ENCODE results near the gene SPTAN1. TPM values are rescaled to one million over a fixed set of nuclear protein-coding genes. Genes with fewer than 3 reads are reported as not detected.

SPTAN1 gene
- total and polyA plus RNA-seq, 4 donors: 70.0 to 438 (median 237) TPM

GRCh38 chr9:128552744-128553440, 505 bp downstream of the SPTAN1 start:
- DNase-seq: peak; percentile 61 to 69 (median 66)
- 1% methylated on average over 44 to 59 of the region's 59 CpGs for WGBS, 2 donors

DNA sequence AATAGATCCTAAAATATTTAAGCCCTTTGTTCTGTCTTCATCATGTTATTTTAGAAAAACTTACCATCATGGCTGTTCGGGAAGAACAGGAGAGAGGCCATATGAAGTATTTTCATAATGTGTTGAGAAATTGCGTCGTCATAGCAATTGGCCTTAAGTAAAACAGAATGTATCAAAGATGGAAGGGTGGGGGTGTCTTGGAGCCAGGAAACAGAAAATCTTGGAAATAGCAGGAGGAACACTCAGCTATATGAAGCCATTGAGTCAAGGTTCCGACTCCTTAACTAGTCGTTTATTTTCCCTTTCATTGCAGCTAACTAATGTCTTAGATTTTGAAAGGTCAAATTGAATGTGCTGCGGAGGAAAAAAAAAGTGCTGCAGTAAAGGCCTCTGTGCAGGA, 1.3 kb downstream of the SPTAN1 start:
- peak overlapping the region; percentile 53 to 99 for H3K27ac ChIP-seq (ENCODE audit: low read depth in 1 of 2, low read length in 1 of 2)
- H3K9ac ChIP-seq (ENCODE audit: insufficient read depth in 1 of 2, low read length in 2 of 2): peak overlapping the region; percentile 56 to 97
- 27 to 46% methylated on average over 6 of the region's 6 CpGs for WGBS, 2 donors
- no peaks in the 10 kb centered on the region for H3K9me3 ChIP-seq (ENCODE audit: control insufficient read depth in 4 of 4, insufficient read depth in 3 of 4, low read length in 3 of 4)
- peaks cover 4 to 55% (median 22%) of the 10 kb centered on the region in 5 donors for H3K4me1 ChIP-seq (ENCODE audit: control insufficient read depth in 5 of 5, insufficient read depth in 5 of 5, low read length in 5 of 5)
- peak overlapping the region; percentile 17 for H3K4me3 ChIP-seq
- peaks cover 0 to 2% (median 0%) of the 10 kb centered on the region in 4 donors for H3K36me3 ChIP-seq (ENCODE audit: control insufficient read depth in 4 of 4, insufficient read depth in 4 of 4, low read length in 4 of 4)
- ATAC-seq (ENCODE audit: insufficient read depth, low FRiP score) (no peak), DNase-seq (peak; percentile 20 to 89 (median 89))
- H3K27me3 ChIP-seq (ENCODE audit: control insufficient read depth in 3 of 3, insufficient read depth in 3 of 3, low read length in 2 of 3): no peaks in the 10 kb centered on the region
- no peak for TF ChIP-seq CTCF (IDR thresholded peaks at IDR 0.05; ENCODE audit: control extremely low read depth, extremely low read depth)

More at GRCh38 chr9:128552744-128553440, 505 bp downstream of the SPTAN1 start:
- peaks cover 4 to 47% (median 20%) of the 10 kb centered on the region in 5 donors for H3K4me1 ChIP-seq (ENCODE audit: control insufficient read depth in 5 of 5, insufficient read depth in 5 of 5, low read length in 5 of 5)
- H3K27me3 ChIP-seq (ENCODE audit: control insufficient read depth in 3 of 3, insufficient read depth in 3 of 3, low read length in 2 of 3): no peaks in the 10 kb centered on the region
- TF ChIP-seq CTCF (IDR thresholded peaks at IDR 0.05; ENCODE audit: control extremely low read depth, extremely low read depth): no peak
- no peaks in the 10 kb centered on the region for H3K9me3 ChIP-seq (ENCODE audit: control insufficient read depth in 4 of 4, insufficient read depth in 3 of 4, low read length in 3 of 4)
- H3K36me3 ChIP-seq (ENCODE audit: control insufficient read depth in 4 of 4, insufficient read depth in 4 of 4, low read length in 4 of 4): peaks cover 0 to 2% (median 0%) of the 10 kb centered on the region in 4 donors
- ATAC-seq (ENCODE audit: insufficient read depth, low FRiP score): peak; percentile 15
- H3K9ac ChIP-seq (ENCODE audit: insufficient read depth in 1 of 2, low read length in 2 of 2): peak overlapping the region; percentile 57 to 97
- peak overlapping the region; percentile 67 for H3K4me3 ChIP-seq
- peak overlapping the region; percentile 98 to 99 for H3K27ac ChIP-seq (ENCODE audit: low read depth in 1 of 2, low read length in 1 of 2)

DNA sequence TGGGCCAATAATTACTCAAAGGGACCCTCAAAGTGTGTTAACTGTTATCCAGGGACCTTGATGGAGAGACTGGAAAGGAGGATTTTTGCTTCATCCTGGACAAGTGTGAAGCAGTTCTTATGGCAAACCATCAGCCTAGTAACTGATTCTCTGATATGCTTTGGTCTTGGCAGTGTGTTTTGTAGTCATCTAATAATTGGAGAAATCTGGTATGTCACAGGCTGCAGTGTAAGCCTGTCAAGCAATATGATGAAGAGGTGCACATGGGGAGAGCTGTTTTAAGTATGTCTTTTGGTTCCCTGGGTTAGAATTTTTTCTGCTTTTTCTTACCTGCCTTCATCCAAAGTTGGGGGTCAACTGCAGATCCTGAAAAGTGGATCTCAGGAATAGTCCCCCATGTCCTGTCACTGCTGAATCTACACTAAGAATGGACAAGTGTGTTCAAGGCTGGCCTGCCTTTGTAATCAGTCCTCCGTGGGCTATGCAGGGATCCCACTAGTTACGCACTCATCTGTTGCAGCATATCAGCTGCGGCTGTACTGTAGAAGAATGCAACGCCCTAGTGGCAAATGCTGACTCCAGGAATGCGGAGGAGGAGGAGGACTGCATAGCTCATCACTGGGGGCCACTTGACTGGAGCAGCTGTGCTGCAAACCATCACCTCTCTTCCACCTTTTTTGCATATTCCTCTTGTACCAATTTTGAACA, 1.9 kb downstream of the SPTAN1 start:
- WGBS, 2 donors: 29 to 37% methylated on average over 5 of the region's 5 CpGs
- Histone ChIP-seq H3K9me3 (ENCODE audit: control insufficient read depth in 4 of 4, insufficient read depth in 3 of 4, low read length in 3 of 4) (no peaks in the 10 kb centered on the region), H3K27me3 (ENCODE audit: control insufficient read depth in 3 of 3, insufficient read depth in 3 of 3, low read length in 2 of 3) (no peaks in the 10 kb centered on the region), H3K4me1 (ENCODE audit: control insufficient read depth in 5 of 5, insufficient read depth in 5 of 5, low read length in 5 of 5) (peaks cover 4 to 61% (median 28%) of the 10 kb centered on the region in 5 donors), H3K9ac (ENCODE audit: insufficient read depth in 1 of 2, low read length in 2 of 2) (peak overlapping the region in 1 of 2 donors; percentile 97), H3K4me3 (peak overlapping the region; percentile 17), H3K27ac (ENCODE audit: low read depth in 1 of 2, low read length in 1 of 2) (peak overlapping the region; percentile 72 to 99), H3K36me3 (ENCODE audit: control insufficient read depth in 4 of 4, insufficient read depth in 4 of 4, low read length in 4 of 4) (peaks cover 0 to 2% (median 0%) of the 10 kb centered on the region in 4 donors)
- ATAC-seq (ENCODE audit: insufficient read depth, low FRiP score) (no peak), DNase-seq (peak; percentile 70 to 83 (median 79))
- no peak for TF ChIP-seq CTCF (IDR thresholded peaks at IDR 0.05; ENCODE audit: control extremely low read depth, extremely low read depth)

Data from lung (tissue), 12 donors.